RWPE2 (cell line): ENCODE data around the gene CCDC33.

ENCODE experiments used
- ATAC-seq: fragments of 200-7000 bp; cut with Tn5 transposase; 3 replicates; pipeline ENCODE4 v1.9.1; 2021; ENCODE audit warnings: low read depth
- DNase-seq: peaks from one replicate; pipeline ENCODE4 v3.0.0-alpha.2; 2020; ENCODE audit warnings: low spot score
- H3K27ac ChIP-seq: fragments of 450-650 bp; 2 replicates; pipeline ENCODE4 v1.5.1; 2017; ENCODE audit warnings: mild to moderate bottlenecking; ENCODE audit not compliant: poor library complexity, severe bottlenecking
- H3K27me3 ChIP-seq: fragments of 250-450 bp; sonication (Bioruptor Pico); 2 replicates; pipeline ENCODE4 v1.5.1; 2021; ENCODE audit warnings: mild to moderate bottlenecking, moderate library complexity; ENCODE audit not compliant: insufficient read depth, poor library complexity, severe bottlenecking
- H3K36me3 ChIP-seq: fragments of 250-450 bp; sonication (Bioruptor Pico); 2 replicates; pipeline ENCODE4 v1.5.1; 2020; ENCODE audit warnings: low read depth, mild to moderate bottlenecking, moderate library complexity
- H3K4me1 ChIP-seq: fragments of 250-450 bp; sonication (Bioruptor Pico); 2 replicates; pipeline ENCODE4 v1.5.1; 2021; ENCODE audit warnings: mild to moderate bottlenecking, moderate library complexity; ENCODE audit not compliant: insufficient read depth, poor library complexity, severe bottlenecking
- H3K4me3 ChIP-seq: fragments of 250-450 bp; sonication (Bioruptor Pico); 2 replicates; pipeline ENCODE4 v1.5.1; 2021; ENCODE audit warnings: mild to moderate bottlenecking, moderate library complexity; ENCODE audit not compliant: severe bottlenecking
- H3K9me3 ChIP-seq: fragments of 250-450 bp; sonication (Bioruptor Pico); 2 replicates; pipeline ENCODE4 v1.5.1; 2021; ENCODE audit warnings: mild to moderate bottlenecking, moderate library complexity; ENCODE audit not compliant: severe bottlenecking
- TF ChIP-seq, protein P1 (sequence below): fragments of 450-650 bp; IDR thresholded peaks from one replicate; pipeline ENCODE4 v1.5.1; 2017; ENCODE audit warnings: mild to moderate bottlenecking, moderate library complexity; ENCODE audit not compliant: poor library complexity, severe bottlenecking

Gene CCDC33

DNA sequence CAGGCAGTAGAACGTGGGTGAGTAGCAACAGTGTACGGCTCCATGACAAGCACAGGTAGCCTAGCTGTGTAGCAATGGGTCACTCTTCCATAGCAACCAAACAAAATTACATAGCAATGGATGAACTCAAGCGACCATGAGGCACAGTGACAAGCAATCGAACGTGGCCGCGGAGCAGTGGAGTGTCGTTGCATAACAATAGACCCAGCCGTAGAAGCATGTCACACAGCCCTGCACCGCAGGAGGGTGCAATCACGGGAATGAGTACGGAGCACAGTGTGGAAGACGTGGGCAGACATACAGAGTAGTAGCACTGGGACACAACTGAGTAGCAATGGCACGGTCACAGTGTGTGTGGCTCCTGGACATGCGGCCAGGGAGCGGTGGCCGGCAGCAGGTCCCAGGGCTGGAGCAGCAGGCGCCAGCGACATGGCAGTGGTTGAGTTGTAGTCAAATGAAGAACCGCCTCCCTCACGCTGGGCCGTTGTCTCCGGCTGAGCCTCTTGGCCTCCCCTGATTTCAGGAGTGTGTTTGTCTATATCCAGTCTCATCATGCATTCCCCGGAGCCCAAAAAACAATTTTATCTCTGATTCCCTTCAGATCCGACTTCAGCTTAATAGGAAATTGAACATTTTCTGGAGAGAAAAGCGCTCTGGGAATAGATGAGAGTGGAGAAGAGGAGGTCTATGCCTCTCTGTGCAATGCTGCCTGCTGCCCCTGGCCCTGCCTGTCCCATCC lies 64.1 kb downstream of the CCDC33 start:
- Histone ChIP-seq H3K27ac (no peak overlapping the region), H3K36me3 (no peaks in the 10 kb centered on the region), H3K4me1 (no peaks in the 10 kb centered on the region), H3K27me3 (peaks cover 34% of the 10 kb centered on the region), H3K4me3 (no peak overlapping the region), H3K9me3 (no peaks in the 10 kb centered on the region)
- ATAC-seq (no peak), DNase-seq (no peak)
- TF ChIP-seq, protein P1, sequence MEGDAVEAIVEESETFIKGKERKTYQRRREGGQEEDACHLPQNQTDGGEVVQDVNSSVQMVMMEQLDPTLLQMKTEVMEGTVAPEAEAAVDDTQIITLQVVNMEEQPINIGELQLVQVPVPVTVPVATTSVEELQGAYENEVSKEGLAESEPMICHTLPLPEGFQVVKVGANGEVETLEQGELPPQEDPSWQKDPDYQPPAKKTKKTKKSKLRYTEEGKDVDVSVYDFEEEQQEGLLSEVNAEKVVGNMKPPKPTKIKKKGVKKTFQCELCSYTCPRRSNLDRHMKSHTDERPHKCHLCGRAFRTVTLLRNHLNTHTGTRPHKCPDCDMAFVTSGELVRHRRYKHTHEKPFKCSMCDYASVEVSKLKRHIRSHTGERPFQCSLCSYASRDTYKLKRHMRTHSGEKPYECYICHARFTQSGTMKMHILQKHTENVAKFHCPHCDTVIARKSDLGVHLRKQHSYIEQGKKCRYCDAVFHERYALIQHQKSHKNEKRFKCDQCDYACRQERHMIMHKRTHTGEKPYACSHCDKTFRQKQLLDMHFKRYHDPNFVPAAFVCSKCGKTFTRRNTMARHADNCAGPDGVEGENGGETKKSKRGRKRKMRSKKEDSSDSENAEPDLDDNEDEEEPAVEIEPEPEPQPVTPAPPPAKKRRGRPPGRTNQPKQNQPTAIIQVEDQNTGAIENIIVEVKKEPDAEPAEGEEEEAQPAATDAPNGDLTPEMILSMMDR, result no peak

DNA sequence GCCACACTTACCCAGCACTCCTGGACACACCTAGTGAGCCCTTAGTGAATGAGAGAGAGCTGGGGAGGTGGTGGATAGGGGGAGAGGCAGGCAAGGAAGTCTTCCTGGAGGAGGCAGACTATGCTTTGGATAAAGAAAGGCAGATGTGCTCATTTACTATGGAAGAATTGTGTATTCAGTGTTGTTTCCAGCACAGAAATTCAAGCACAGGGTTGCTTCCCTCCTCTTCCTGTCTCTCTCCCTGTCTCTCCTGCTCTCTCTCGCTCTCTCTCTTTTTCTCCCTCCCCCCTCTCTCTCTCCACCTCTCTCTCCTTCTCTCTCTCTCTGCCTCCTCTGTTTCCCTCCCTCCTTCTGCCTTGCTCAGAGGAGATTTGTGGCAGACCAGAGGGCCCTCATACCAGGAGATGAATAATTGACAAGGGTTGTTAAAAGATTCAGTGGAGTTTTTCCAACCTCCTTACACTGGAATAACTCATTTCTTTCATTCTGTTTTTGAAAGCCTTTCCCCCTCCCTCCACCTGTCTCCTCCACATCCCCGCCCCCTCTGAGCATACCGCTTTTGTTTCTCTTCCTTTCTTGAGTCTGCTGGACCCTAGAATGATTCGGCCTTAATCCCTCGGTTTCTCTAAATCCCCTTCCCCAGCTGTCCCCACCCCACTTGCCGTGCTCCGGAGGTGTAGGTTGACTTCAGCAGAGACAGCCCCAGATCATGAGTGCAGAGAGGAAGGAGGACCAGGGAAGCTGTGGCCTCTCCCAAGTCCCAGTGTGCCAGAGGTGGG lies 65.6 kb downstream of the CCDC33 start:
- Histone ChIP-seq H3K9me3 (no peaks in the 10 kb centered on the region), H3K36me3 (no peaks in the 10 kb centered on the region), H3K4me1 (no peaks in the 10 kb centered on the region), H3K27ac (no peak overlapping the region), H3K27me3 (peaks cover 46% of the 10 kb centered on the region), H3K4me3 (no peak overlapping the region)
- no peak for ATAC-seq
- no peak for DNase-seq
- TF ChIP-seq, protein P1, result no peak

DNA sequence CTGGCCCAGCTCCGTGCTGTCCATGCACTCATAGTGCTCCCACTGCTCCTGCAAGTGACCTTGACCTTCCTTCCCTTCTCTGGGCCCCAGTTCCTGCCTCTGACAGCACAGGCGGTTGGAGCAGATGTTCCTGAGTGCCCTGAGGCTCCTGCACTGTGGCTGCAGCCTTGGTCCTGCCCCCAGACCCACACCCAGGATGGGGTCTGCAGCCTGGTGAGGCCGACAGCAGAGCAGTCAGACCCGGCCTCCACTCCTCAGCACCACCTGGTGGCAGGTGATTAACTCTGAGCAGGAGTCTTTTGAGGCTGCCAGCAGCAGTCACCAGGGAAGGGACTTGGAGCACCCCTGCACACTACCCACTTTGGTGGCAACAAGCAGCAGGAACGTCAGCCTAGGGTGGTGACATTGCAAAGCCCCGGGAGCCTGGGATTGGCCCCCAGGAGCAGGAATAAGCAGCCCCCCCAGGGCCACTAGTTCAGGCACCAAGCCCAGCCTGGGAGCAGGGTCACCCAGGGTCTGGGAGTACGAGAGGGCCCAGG lies 66.8 kb downstream of the CCDC33 start:
- ATAC-seq, result peak; percentile 57
- Histone ChIP-seq H3K9me3 (no peaks in the 10 kb centered on the region), H3K27ac (no peak overlapping the region), H3K4me1 (no peaks in the 10 kb centered on the region), H3K36me3 (no peaks in the 10 kb centered on the region), H3K4me3 (no peak overlapping the region), H3K27me3 (peaks cover 48% of the 10 kb centered on the region)
- no peak for DNase-seq
- TF ChIP-seq, protein P1, result peak; percentile 94

DNA sequence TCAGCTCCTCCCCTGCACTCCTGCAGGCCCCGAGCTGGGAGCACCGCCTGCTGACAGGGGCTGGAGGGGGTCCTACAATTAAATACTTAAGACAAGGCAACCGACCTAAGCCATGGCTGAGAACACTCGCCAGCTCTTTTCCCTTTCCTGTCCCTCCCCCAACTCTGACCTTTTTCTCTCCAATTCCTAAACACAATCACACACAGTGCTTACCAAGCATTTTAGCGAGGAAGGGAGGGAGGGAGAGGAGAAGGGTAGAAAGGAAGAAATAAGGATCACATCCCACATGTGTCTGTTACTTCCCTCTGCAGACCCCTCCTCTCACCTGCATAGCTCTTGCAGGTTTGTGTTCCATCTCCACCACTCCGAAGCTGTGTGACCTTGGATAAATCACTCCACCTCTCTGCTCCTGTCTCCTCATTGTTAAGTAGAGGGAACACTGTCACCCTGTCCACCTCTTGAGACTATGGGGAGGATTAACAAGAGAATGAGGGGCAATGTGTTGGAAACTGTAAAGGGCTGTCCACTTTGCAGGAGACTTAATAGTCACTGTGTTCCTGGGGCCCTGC lies 67.7 kb downstream of the CCDC33 start:
- ATAC-seq (no peak), DNase-seq (no peak)
- TF ChIP-seq, protein P1, result no peak
- H3K27me3 ChIP-seq, result peaks cover 51% of the 10 kb centered on the region
- no peak overlapping the region for H3K4me3 ChIP-seq
- no peak overlapping the region for H3K27ac ChIP-seq
- H3K36me3 ChIP-seq, result no peaks in the 10 kb centered on the region
- no peaks in the 10 kb centered on the region for H3K4me1 ChIP-seq
- H3K9me3 ChIP-seq, result no peaks in the 10 kb centered on the region
